Activated CD8-positive, alpha-beta memory T cell treated with anti-CD3 and anti-CD28 coated beads, Interleukin-2, amount 50 U/mL, for 1 hour (primary cell): Measurements from ENCODE around the gene ASB2.

Experiments used
- DNase-seq: peaks from one replicate; pipeline ENCODE4 v3.0.0-alpha.2; 2020; ENCODE audit errors: extremely low read depth

The ASB2 gene

DNA sequence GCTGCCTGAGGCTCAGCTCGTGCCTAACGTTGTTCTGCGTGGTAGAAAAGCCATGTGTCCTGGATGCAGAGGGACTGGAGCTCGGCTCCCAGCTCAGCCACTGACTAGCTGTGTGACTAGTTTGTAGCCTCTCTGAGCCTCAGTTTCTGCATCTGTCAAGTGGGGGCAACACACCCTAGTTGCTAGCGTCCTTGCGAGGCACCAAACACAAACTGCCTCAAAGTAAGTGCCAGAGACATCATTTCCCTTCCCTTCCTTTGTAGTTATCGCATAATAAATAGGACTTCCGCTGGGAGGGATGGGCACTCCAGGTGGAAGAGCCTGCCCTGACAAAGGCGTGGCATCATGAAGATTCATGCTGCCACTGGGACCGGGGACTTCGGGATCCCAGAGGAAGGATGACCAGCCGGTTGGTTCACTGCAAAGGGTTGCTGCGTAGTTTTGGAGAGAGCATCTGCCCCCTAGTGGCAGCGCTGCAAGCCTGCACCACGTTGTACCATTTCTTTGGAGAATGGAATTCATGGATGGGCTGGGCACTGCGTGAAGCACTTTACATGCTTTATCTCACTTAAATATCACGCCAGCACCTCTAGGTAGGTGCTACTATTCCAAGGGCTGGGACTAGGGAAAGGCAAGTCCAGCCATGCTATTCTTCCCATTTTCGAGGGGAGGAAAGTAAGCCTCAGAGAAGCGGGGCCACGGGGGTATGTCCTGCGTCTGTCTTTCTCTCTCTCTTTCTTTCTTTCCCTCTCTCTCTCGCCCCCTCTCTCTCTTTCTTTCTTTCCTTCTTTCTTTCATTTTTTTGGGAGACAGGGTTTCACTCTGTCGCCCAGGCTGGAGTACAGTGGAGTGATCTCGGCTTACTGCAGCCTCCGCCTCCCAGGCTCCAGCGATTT is 25.4 kb upstream of the ASB2 start:
- no peak for DNase-seq

DNA sequence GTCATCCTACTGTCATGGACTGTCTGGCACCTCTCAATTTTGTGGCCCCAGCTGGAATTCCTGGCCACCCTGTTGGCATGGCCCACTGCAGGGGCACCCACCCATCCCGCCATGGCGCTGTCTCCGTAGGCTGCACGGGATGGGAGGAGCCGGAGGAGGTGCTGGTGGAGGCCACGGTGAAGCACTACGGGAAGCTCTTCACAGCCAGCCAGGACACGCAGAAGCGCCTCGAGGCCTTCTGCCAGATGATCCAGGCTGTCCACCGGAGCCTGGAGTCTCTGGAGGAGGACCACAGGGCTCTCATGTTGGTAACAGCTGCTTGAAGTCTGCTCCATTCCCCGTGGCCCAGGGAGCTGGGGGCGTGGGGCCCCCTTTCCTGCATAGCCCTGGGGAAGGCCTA is 24.6 kb upstream of the ASB2 start:
- DNase-seq, result no peak

DNA sequence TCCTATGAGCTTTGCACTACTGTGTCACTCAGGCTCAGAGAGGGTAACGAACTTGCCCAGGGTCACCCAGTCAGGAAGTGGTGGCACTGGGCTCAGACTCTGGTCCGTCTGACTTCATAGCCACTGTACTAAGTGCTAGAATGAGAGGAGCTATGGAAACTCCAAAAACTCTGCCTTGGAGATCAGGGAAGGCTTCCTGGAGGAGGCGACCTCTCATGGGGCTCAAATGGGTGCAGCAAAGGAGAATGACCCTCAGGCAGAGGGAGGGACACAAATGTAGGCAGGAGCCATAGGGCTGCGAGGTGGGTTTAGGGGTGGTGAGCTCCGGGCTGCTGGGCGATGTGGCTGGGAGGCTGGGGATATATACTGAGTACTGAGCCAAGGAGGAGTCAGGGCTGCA is 23.9 kb upstream of the ASB2 start:
- DNase-seq, result no peak

DNA sequence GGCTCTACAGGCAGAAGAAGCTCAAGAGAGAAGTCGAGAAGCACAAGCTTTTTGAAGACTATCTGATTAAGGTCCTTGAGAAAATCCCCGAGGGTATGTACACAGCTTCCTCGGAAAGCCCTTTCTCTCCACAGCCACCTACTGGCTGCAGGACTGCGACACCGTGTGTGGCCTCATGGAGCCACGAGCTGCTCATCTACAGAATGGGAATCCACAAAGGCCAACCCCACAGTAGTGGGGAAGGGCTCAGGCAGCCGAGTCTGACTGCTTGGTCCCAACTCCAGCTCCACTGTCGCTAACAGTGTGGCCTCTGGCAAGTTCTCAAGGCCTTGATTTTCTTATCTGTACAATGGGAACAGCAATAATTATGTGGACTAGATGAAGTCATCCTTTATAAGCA is 23.2 kb upstream of the ASB2 start:
- DNase-seq, result no peak

DNA sequence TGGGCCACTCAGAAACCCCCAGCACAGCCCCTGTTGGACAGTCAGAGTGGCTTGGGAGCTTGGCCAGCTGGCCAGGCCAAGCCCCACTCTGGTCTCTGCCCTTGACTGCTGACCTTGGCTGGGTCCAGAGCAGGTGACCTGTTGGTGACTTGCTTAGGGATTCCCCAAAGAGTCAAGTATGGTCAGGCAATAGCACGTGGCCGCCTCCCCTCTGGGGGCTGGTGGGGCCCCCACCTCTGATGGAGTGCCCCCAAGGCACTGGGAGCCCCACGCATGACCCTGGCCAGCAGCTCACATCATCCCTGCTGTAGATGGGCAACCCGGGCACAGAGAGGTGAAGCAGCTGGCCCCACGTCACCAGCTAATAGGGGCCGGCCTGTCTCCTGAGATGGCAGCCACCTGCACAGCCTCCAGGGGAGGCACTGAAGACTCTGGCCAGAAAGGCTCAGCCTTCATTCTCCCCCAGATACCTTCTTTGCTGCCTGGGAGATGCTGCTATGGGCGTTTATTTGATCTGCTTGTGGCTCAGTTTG is 22.6 kb upstream of the ASB2 start:
- DNase-seq, result no peak

DNA sequence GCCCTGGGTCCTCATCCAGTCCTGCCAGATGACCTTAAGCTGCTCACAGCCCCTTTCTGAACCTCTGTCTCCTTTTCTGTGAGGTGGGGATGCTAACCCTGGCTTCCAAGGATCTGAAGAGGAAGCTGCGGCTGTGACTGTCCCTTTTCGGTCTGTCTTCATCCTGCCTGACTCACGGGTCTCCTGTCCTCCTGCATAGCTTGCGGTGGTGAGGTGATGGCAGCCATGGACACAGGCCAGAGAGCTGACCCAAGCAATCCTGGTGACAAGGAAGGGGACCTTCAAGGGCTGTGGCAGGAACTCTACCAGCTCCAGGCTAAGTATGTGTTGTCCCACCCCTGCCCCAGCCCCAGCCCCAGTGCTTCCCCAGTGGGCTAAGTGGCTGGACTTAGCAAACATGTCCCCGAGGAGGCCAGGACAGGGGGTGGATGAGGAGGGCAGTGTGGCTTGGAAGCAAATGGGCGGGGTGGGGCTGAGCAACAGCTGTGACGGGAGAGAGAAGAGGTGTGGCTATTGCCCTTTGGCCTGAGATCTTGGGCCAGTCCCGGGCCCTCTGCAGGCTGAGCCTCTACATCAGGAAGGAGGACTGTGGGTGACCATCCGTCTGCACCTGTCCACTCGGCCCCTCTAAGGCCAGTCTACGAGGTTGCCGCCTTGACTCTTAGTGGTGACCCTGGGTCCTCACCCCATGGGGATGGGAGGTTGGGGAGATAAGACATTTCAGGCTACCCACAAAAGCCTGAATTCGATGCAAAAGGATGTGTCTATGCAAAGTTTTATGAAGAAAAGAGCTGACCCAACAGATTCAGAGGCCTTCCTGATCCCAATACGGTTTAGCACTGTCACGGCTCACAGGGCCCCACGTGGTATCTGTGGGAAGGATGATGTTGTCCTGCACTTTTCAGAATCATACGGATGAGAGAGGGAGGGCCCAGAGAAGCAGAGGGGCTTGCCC is 21.8 kb upstream of the ASB2 start:
- DNase-seq, result no peak

DNA sequence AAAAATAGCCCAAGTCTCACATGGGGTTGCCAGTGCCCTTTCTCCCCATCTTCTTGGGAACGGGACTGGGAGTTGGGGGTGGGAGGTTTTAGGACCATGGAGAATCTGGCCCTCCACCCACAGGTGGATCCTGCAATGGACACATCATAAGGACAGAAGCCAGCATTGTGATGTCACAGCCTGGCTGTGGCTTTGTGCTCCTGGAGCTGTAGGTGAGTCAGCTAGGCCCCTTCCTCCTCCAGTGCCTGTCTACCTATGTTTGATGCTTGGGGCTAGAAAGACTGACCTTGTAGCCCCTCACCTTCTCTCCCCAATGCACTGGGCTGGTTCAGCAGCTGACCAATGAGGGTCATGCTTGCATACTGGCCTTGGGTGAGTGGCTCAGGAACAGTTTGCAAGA is 20.7 kb upstream of the ASB2 start, which contains the start of gene CCDC197:
CCDC197 (plus strand) TSS at position 220 of the 400 bp plus-strand sequence. CDS start 831 bp downstream, outside the sequence.
- no peak for DNase-seq

DNA sequence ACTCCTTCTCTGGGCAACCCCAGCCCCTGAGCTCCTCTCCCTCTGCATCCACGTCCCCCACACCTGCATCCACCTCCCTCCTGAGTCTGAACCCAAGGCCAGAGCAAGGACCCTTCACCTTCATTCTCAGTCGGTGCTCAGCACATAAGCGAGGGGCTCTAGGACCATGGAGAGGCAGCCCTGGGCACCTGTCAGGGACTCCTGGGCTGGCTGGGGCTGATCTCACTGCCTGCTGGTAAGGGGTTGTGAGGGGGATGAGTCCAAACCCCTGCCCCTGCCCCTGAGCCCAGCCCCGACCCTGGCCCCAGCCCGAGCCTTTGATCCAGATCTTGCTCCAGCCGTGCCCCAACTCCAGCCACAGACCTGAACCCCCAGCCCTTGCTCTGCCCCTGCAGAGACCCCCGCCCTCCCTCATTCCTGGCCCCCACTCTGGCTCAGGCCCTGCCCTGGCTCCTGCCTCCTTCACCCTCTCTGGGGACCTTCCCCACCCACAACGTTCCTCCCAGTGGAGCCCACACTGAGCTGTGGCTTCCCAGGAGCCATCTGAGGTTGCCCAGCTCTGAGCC is 19.8 kb upstream of the ASB2 start:
- DNase-seq, result no peak

DNA sequence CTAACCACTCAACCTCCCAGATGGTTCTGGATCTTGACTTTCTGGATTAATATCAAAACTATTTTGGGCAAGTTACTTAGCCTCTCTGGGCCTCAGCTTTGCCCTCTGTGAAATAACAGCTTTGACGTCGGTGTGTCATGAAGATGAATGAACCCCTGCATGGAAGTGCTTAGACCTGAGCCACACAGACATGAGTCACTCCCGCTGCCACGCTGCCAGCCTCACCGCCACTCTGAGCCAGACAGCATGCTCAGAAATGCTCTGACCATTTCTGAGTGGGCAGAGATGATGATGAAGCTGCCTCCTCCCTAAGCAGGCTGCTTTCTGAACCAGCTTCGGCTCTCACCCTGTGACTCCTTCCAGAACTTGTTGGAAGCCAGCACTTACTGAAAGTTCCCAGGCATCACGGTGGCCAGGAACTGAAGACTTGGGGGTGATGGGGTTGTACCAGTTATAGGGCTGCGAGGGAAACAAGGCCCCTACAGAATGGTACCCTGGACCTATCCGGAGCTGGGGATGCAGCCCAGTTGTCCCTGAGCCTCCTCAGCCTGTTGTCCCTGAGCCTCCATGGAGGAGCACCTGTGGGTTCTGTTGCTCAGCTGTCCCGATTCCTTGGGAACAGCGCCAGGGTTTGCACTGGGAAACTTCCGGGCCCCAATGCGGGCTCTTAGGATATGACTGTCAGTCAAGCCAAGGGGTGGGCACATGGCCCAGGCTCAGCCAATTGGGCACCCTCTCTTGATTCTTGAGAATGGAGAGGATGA is 18.7 kb upstream of the ASB2 start:
- DNase-seq, result no peak

DNA sequence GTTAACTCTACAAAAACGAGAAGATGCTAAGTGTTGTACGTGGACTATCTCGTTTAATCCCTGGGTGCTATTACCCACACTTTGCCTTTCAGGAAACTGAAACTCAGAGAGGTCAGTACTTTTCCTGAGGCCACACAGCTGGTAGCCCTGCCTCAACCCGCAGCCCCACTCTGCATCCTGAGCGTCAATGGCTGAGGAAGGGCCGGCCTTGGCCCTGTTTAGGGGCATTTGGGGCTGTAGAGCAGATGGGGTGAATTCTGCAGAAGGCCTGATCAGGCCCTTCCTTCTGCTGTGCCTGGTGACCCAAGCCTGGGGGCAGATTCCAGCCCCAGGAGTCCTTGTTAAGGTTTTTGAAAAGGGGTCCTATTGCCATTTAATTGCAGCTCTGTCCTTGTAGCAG is 17.0 kb upstream of the ASB2 start:
- no peak for DNase-seq

DNA sequence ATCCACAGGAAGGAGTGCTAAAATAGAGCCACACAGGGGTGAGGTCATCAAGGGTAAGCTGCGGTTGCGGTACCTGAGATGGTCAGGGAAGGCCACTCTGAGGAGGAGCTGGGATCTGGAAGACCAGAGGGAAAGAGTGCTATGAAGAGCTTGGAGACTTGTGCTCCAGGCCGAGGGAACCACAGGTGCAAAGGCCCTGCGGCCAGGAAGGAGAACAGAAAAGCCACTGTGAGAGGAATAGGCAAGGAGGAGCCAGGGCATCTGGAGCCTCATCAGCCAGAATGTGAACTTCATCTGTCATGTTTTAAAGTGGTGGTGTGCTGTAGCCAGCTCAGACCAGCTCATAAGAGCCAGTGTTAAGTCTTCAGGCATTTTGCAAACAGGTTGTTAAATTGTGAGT is 15.3 kb upstream of the ASB2 start:
- no peak for DNase-seq

DNA sequence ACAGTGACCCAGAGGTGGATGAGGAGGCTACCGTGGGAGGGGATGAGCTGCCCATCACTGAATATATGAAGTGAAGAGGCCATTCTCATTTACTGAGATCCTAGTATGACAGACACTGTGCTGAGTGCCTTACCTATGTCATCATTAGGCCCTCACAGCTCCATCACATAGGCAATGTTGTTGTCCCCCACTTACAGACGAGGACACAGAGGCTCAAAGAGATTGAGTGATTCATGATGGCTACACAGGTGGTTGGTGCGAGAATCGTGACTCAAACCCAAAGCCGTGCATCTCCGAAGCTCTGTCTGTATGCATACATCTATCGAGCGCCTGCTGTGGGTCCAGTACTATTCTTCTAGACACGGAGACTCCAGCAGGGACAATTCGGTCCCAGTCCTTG is 14.8 kb upstream of the ASB2 start:
- DNase-seq, result no peak

DNA sequence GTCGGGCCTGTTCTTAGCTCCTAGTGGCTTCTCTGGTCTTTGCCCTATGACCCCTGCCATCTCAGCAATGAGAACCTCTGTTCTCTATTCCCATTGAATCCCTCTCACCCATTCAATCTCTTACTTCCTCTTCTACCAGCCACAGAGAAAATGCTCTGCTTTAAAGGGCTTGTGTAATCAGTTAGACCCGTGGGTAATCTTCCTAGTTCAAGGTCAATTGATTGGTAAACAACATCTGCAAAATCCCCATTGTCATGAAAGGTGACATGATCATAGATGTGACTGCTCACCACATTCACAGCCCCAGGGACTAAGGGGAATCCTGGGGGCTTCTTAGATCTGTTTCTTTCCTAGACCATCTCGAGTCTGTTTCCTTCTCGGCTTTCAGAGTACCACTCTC is 13.6 kb upstream of the ASB2 start:
- DNase-seq, result no peak

DNA sequence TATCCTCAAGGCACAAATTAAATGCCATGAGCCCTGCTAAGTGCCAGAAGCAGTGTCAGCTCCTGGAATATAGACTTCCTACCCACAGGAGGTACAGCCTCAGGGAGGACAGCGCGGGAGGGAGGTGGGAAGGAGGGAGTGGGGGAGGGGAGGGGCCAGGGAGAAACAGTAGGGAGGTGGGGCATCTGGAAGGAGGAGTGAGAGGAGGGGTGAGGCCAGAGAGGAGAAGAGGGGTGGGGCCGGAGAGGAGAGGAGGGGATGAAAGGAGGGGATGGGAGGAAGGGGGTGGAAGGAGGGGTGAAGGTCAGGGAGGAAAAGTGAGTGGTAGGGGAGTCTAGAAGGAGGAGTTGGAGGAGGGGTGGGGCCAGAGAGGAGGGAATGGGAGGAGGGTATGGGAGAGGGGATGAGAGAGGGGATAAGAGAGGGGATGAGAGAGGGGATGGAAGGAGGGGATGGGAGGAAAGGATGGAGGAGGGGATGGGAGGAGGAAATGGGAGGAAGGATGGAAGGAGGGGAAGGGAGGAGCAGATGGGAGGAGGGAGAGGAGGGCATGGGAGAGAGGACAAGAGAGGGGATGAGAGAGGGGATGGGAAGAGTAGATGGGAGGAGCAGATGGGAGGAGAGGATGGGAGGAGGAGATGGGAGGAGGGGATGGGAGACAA is 11.6 kb upstream of the ASB2 start:
- no peak for DNase-seq

DNA sequence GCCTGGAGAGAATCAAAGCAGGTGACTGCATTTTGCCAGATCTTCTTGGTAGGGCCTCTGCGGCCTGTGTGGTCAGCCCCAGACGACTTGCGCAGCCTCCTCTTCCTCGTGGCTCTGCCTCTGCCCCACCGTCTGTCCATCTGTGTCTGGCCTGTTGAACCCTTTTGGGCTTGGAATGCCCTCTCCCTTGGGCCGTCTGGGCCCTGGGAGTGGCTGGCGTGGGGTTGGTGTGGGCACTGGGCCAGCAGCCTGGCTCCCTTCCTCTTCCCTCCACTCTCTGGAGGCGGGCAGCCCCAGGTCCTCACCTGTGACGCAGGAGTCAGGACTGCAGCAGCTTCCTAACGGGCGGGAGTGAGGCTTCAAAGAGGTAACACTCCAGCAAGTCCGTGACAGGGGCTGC is 11.0 kb upstream of the ASB2 start:
- no peak for DNase-seq

DNA sequence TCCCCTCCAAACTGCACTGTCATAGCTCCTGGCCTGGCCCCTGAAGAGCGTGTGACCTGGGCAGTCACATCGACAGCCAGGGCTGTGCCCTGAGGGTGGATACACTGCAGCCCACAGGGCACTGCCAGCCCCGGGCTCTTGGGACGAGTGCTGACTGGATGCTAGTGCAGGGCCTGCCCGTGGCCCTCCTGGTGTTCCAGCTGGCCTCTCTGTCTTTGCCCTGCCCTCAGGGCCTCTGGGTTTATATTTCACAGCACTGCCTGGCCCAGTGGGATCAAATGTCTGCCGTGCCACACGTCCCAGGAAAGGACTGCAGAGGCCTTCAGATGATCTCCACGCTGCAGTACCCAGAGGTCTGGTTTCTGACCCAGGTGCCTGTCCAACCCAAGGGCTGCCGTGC is 10.6 kb upstream of the ASB2 start:
- DNase-seq, result no peak

DNA sequence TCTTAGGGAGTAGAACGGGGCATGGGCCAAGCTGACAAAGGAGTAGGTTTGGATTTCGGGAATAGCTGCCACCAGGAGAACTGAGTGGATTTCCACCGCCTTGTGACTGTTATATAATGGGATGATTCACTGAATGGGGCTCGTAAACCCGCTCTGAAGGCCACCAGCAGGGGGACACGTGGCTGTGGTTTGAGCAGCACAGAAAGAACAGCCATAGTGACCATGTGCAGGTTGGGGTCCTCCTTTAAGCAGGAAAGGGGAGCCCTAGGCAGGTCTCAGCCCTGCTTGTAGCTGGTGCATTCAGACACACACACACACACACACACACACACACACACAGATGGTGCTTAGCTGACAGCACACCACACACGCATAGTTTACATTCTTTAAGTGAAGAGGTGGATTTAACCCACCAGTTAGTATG is 8.6 kb upstream of the ASB2 start:
- DNase-seq, result no peak

DNA sequence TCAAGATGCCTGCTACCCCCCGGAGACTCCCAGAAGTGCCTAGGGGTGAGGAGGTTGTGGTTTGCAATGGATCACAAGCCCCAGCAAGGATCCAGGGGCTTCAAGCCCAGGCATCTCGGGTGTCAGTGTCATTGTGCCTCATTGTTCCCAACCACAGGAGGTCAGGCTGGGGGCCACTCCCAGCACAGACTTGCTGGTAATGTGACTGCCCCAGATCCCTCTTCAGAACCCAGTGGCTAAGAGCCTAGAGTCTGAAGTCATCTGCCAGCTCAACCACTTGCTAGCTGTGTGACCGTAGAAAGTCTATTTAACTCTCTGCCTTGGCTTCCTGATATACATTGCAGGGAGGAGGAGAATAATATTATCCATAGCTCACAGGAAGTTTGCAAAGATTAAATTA is 7.7 kb upstream of the ASB2 start:
- DNase-seq, result no peak

DNA sequence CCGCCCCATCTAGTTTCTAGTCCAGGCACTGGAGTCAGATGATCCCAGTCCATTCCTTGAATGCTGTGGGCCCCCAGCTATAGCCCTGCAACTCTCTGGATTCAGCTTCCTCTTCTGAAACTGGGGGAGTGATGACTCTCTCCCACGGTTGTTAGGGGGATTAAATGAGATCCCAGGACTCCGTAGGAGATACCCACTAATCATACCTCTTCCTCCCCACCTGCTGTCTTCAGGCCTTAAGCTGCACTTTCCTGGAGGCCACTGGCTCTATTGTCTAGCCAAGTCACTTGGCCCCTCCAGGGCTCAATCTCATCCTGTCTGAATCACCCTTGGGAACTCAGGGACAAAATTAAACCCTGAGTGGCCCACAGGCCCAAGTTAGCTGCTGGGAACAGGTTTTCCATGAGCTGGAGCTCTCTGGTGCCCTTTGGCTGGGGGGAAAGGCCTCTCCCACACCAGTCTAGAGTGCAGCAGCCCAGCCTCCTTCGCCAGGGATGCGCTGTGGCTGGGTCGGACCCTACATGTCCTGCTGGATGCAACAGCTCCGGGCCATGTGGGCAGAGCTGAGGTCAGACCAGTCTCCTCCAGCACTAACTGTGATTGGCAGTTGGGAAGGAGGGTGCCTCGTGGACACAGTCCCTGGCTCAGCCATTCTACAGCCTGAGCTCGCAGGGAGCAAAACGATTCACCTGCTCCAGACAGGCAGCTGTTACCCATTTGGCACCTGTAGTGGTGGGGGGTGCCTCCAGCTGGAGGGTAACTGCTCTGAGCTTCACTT is 6.0 kb upstream of the ASB2 start:
- no peak for DNase-seq
